ENCODE measurements around the gene FKBP1B. TPM values are rescaled to one million over a fixed set of nuclear protein-coding genes. Genes with fewer than 3 reads are reported as not detected.

The FKBP1B gene
- total RNA-seq, 1 donor from 2014 or later = 1.4 TPM

GRCh38 chr2:24077535-24077877 is 28.0 kb downstream of the FKBP1B start:
- Mint-ChIP-seq H3K9me3 (no peaks in the 10 kb centered on the region), H3K27ac (peak overlapping the region; percentile 99), H3K36me3 (ENCODE audit: low read depth) (peaks cover 38% of the 10 kb centered on the region), H3K4me1 (peaks cover 27% of the 10 kb centered on the region), H3K4me3 (peak overlapping the region; percentile 100), H3K27me3 (no peaks in the 10 kb centered on the region)
- DNase-seq (no peak), ATAC-seq (ENCODE audit: low read depth) (no peak)
- TF ChIP-seq CTCF (IDR thresholded peaks at IDR 0.05) = no peak
- intact Hi-C loops (cut with micrococcal nuclease) = loop anchor here (5.0 kb wide), 2 partner anchors 715 to 1955 kb away; partner anchors contain the start of genes CENPO, PTRHD1 and RAB10
- POLR2A ChIA-PET = interaction anchor here (0.6 to 3.1 kb wide), 4 partner anchors 27 to 291 kb away, joined by 3 to 111 read pairs (median 16); partner anchors contain the start of genes ATAD2B and FKBP1B
- CTCF ChIA-PET = interaction anchor here (2.1 kb wide), 1 partner anchor 150 kb away, joined by 15 read pairs; the partner anchor contains the start of gene ATAD2B

- Mint-ChIP-seq H3K36me3 (ENCODE audit: low read depth) (peaks cover 35% of the 10 kb centered on the region), H3K4me1 (peaks cover 25% of the 10 kb centered on the region), H3K4me3 (peak overlapping the region; percentile 100), H3K27ac (peak overlapping the region; percentile 99), H3K27me3 (no peaks in the 10 kb centered on the region), H3K9me3 (no peaks in the 10 kb centered on the region)
- ATAC-seq (ENCODE audit: low read depth) = no peak
- ChIA-PET CTCF (interaction anchor here (2.1 kb wide), 1 partner anchor 151 kb away, joined by 15 read pairs; the partner anchor contains the start of gene ATAD2B), POLR2A (interaction anchor here (0.6 to 3.1 kb wide), 2 partner anchors 150 to 220 kb away, joined by 3 to 111 read pairs; partner anchors contain the start of gene ATAD2B)
- intact Hi-C loops (cut with micrococcal nuclease) = loop anchor here (5.0 kb wide), 2 partner anchors 714 to 1954 kb away; partner anchors contain the start of genes CENPO, PTRHD1 and RAB10
- no peak for DNase-seq
- no peak for TF ChIP-seq CTCF (IDR thresholded peaks at IDR 0.05)
Observed at GRCh38 chr2:24077879-24078278, 28.3 kb downstream of the FKBP1B start.

DNA sequence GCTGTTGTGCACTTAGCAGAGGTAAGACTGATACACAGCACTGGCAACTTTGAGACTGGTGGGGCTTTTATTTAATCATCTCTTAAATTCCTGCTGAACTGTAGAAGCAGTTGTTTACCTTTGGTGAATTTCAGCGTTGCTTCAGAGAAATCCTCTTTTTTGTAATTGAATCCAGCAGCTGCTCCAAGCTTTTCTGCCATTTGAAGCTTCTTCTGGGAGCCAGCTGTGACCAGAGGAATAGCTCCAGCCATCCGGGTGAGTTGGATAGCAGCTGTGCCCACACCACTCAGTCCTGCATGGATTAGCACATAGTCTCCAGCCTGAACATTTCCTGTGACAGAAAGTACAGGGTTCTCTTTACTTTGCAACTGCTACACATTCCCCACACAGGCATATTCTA is 31.2 kb downstream of the FKBP1B start:
- no peak for ATAC-seq (ENCODE audit: low read depth)
- intact Hi-C loops (cut with micrococcal nuclease) = loop anchor here (5.0 to 10.0 kb wide), 2 partner anchors 213 to 446 kb away; no protein-coding TSS in a partner anchor
- Mint-ChIP-seq H3K27me3 (no peaks in the 10 kb centered on the region), H3K4me1 (peaks cover 28% of the 10 kb centered on the region), H3K36me3 (ENCODE audit: low read depth) (peaks cover 20% of the 10 kb centered on the region), H3K27ac (no peak overlapping the region), H3K4me3 (no peak overlapping the region), H3K9me3 (no peaks in the 10 kb centered on the region)
- POLR2A ChIA-PET = no interaction called here
- TF ChIP-seq CTCF (IDR thresholded peaks at IDR 0.05) = no peak
- DNase-seq = no peak
- CTCF ChIA-PET = no interaction called here

- intact Hi-C loops (cut with micrococcal nuclease) = loop anchor here (5.0 to 10.0 kb wide), 2 partner anchors 216 to 448 kb away; no protein-coding TSS in a partner anchor
- Mint-ChIP-seq H3K27me3 (no peaks in the 10 kb centered on the region), H3K9me3 (no peaks in the 10 kb centered on the region), H3K36me3 (ENCODE audit: low read depth) (peaks cover 13% of the 10 kb centered on the region), H3K4me1 (peaks cover 16% of the 10 kb centered on the region), H3K4me3 (peak overlapping the region; percentile 92), H3K27ac (peak overlapping the region; percentile 92)
- DNase-seq = no peak
- POLR2A ChIA-PET = interaction anchor here (0.7 to 4.0 kb wide), 4 partner anchors 36 to 258 kb away, joined by 3 to 53 read pairs (median 12); partner anchors contain the start of genes ATAD2B and WDCP
- TF ChIP-seq CTCF (IDR thresholded peaks at IDR 0.05) = no peak
- no peak for ATAC-seq (ENCODE audit: low read depth)
- CTCF ChIA-PET = interaction anchor here (0.6 to 4.0 kb wide), 11 partner anchors 10 to 257 kb away, joined by 3 to 86 read pairs (median 3); partner anchors contain the start of gene ATAD2B
Observed at GRCh38 chr2:24082787-24083566, 33.4 kb downstream of the FKBP1B start.

Measured in activated B cell treated with CpG ODN at 0.5 μM for 24 hours (primary cell).